Neural progenitor cell (in vitro differentiated cells): ENCODE measurements around the gene UNC5A. TPM values are rescaled to one million over a fixed set of nuclear protein-coding genes. Genes with fewer than 3 reads are reported as not detected.

Source experiments
- DNase-seq: peaks from one replicate; pipeline ENCODE4 v3.0.0-alpha.2; 2016; ENCODE audit warnings: low spot score
- H2AFZ ChIP-seq: fragments of 200-600 bp; sonication (generic); replicated peaks from 2 replicates; pipeline ENCODE4 v1.6.1; 2016; ENCODE audit warnings: antibody characterized with exemption
- H3F3A ChIP-seq: fragments of 200-600 bp; sonication (generic); 2 replicates; pipeline ENCODE4 v1.6.1; 2016; ENCODE audit warnings: antibody characterized with exemption, low read depth
- H3K27ac ChIP-seq: fragments of 200-600 bp; sonication (generic); 2 replicates; pipeline ENCODE4 v1.5.1; 2016; ENCODE audit warnings: mild to moderate bottlenecking
- H3K27me3 ChIP-seq: fragments of 200-600 bp; sonication (generic); 2 replicates; pipeline ENCODE4 v1.6.1; 2016; ENCODE audit warnings: mild to moderate bottlenecking, moderate library complexity
- H3K36me3 ChIP-seq: fragments of 200-600 bp; sonication (generic); 2 replicates; pipeline ENCODE4 v1.5.1; 2016
- H3K4me1 ChIP-seq: fragments of 200-600 bp; sonication (generic); 2 replicates; pipeline ENCODE4 v1.6.1; 2016; ENCODE audit warnings: mixed run types
- H3K4me2 ChIP-seq: fragments of 200-600 bp; sonication (generic); 2 replicates; pipeline ENCODE4 v1.6.1; 2016
- H3K4me3 ChIP-seq: fragments of 200-600 bp; sonication (generic); 2 replicates; pipeline ENCODE4 v1.5.1; 2016
- H3K79me2 ChIP-seq: fragments of 200-600 bp; sonication (generic); 2 replicates; pipeline ENCODE4 v1.6.1; 2016; ENCODE audit warnings: low read depth
- H3K9ac ChIP-seq: fragments of 200-600 bp; sonication (generic); 2 replicates; pipeline ENCODE4 v1.6.1; 2016
- H3K9me3 ChIP-seq: fragments of 200-600 bp; sonication (generic); 2 replicates; pipeline ENCODE4 v1.5.1; 2016; ENCODE audit warnings: low read depth
- H4K20me1 ChIP-seq: fragments of 200-600 bp; sonication (generic); 2 replicates; pipeline ENCODE4 v1.6.1; 2016; ENCODE audit warnings: low read depth
- H3K27ac Mint-ChIP-seq: 3 replicates; pipeline ENCODE4 v1.8.0; 2021; ENCODE audit warnings: mixed read lengths
- H3K27me3 Mint-ChIP-seq: 2 replicates; pipeline ENCODE4 v1.8.0; 2022; ENCODE audit warnings: low read depth, mild to moderate bottlenecking, inconsistent platforms, moderate library complexity, mixed read lengths; ENCODE audit not compliant: insufficient read depth
- H3K36me3 Mint-ChIP-seq: 3 replicates; pipeline ENCODE4 v1.8.0; 2021; ENCODE audit warnings: mixed read lengths
- H3K4me1 Mint-ChIP-seq: 3 replicates; pipeline ENCODE4 v1.8.0; 2021; ENCODE audit warnings: mixed read lengths
- H3K4me3 Mint-ChIP-seq: 3 replicates; pipeline ENCODE4 v1.8.0; 2021; ENCODE audit warnings: mild to moderate bottlenecking, moderate library complexity, mixed read lengths
- H3K9me3 Mint-ChIP-seq: 3 replicates; pipeline ENCODE4 v1.8.0; 2020; ENCODE audit warnings: mixed read lengths
- EZH2 ChIP-seq: fragments of 200-600 bp; sonication (generic); IDR thresholded peaks from 2 replicates; pipeline ENCODE4 v1.6.1; 2017; ENCODE audit warnings: antibody characterized with exemption, mild to moderate bottlenecking, moderate library complexity
- EZH2phosphoT487 ChIP-seq: fragments of 200-600 bp; sonication (generic); IDR thresholded peaks from 2 replicates; pipeline ENCODE4 v1.6.1; 2017; ENCODE audit warnings: antibody characterized with exemption
- total RNA-seq: library from RNA; depleted of rRNA; stranded (reverse); fragments of >200 nt; gene quantifications from 2 replicates; pipeline ENCODE4 v1.2.3, GENCODE V29; 2015; ENCODE audit warnings: low replicate concordance
- TF ChIP-seq, protein P1 (sequence below): fragments of 200-600 bp; sonication (generic); IDR thresholded peaks from 2 replicates; pipeline ENCODE4 v1.5.1; 2017; ENCODE audit warnings: antibody characterized with exemption, mild to moderate bottlenecking

Gene UNC5A
- total RNA-seq, 1 donor from 2014 or later = 1.2 TPM

DNA sequence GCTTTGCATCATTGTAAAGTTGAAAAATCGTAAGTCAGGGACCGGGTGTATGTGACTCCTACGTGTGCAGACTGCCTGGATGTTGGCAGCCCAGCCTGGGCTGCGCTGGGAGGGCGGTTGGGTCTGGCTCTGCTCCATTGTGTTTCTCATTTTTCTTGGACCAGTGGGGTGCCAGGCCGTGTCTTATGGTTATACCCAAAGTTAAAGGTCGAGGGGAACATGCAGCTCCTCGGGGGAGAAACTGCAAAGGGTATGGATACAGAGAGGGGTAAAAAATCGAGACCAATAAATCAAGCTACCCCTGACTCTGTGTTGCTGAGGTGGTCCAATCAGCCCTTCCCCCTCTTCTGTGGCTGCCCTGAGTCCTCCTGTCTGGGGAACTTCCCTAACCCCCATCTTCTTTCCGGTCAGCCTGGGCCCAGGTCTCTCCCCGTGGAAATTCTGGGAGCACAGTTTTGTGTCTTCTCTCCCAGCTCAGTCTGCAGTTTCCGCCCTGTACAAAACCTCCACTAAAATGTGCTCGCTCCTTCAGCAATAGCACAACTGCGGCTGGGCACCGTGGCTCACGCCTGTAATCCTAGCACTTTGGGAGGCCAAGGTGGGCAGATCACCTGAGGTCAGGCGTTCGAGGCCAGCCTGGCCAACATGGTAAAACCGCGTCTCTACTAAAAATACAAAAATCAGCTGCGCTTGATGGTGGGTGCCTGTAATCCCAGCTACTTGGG is 34.1 kb upstream of the UNC5A start:
- Histone ChIP-seq H3K4me1 (no peaks in the 10 kb centered on the region), H3K36me3 (no peaks in the 10 kb centered on the region), H3K4me2 (no peak overlapping the region), H4K20me1 (no peaks in the 10 kb centered on the region), H2AFZ (no peak overlapping the region), H3K27me3 (no peaks in the 10 kb centered on the region), H3F3A (no peaks in the 10 kb centered on the region), H3K4me3 (no peak overlapping the region), H3K9ac (no peak overlapping the region), H3K27ac (no peak overlapping the region), H3K79me2 (no peaks in the 10 kb centered on the region), H3K9me3 (no peaks in the 10 kb centered on the region)
- Mint-ChIP-seq H3K36me3 (no peaks in the 10 kb centered on the region), H3K4me1 (peaks cover 26% of the 10 kb centered on the region), H3K9me3 (peaks cover 2% of the 10 kb centered on the region), H3K27me3 (peaks cover 18% of the 10 kb centered on the region), H3K27ac (peak overlapping the region; percentile 37), H3K4me3 (no peak overlapping the region)
- TF ChIP-seq, protein P1, sequence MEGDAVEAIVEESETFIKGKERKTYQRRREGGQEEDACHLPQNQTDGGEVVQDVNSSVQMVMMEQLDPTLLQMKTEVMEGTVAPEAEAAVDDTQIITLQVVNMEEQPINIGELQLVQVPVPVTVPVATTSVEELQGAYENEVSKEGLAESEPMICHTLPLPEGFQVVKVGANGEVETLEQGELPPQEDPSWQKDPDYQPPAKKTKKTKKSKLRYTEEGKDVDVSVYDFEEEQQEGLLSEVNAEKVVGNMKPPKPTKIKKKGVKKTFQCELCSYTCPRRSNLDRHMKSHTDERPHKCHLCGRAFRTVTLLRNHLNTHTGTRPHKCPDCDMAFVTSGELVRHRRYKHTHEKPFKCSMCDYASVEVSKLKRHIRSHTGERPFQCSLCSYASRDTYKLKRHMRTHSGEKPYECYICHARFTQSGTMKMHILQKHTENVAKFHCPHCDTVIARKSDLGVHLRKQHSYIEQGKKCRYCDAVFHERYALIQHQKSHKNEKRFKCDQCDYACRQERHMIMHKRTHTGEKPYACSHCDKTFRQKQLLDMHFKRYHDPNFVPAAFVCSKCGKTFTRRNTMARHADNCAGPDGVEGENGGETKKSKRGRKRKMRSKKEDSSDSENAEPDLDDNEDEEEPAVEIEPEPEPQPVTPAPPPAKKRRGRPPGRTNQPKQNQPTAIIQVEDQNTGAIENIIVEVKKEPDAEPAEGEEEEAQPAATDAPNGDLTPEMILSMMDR = no peak
- TF ChIP-seq EZH2 (no peak), EZH2phosphoT487 (no peak)
- DNase-seq = no peak

DNA sequence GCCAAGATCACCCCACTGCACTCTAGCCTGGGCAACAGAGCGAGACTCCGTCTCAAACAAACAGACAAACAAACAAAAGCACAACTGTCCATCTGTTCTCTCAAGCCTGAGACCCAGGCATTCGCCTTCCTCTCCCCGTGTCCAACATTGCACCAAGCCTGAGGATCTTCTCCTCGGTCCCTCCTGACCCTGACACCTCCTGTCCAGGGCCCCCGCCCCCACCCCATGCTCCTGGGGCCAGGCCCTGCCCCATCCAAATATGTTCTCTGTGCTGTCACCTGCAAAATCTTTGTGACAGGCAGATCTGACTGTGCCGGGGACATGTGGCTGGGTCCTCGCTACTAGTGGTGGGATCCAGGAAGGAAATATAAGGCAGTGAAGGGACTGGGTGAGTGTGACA is 33.4 kb upstream of the UNC5A start:
- H3K9ac ChIP-seq = no peak overlapping the region
- no peaks in the 10 kb centered on the region for H3K9me3 ChIP-seq
- H3K36me3 Mint-ChIP-seq = no peaks in the 10 kb centered on the region
- peaks cover 19% of the 10 kb centered on the region for H3K27me3 Mint-ChIP-seq
- no peak overlapping the region for H3K4me2 ChIP-seq
- H2AFZ ChIP-seq = no peak overlapping the region
- no peak overlapping the region for H3K4me3 ChIP-seq
- H3F3A ChIP-seq = no peaks in the 10 kb centered on the region
- no peaks in the 10 kb centered on the region for H3K36me3 ChIP-seq
- no peak overlapping the region for H3K27ac ChIP-seq
- DNase-seq = no peak
- H4K20me1 ChIP-seq = no peaks in the 10 kb centered on the region
- H3K27me3 ChIP-seq = no peaks in the 10 kb centered on the region
- H3K27ac Mint-ChIP-seq = no peak overlapping the region
- TF ChIP-seq EZH2phosphoT487 (no peak), EZH2 (no peak)
- TF ChIP-seq, protein P1 = no peak
- H3K4me3 Mint-ChIP-seq = no peak overlapping the region
- no peaks in the 10 kb centered on the region for H3K4me1 ChIP-seq
- H3K4me1 Mint-ChIP-seq = peaks cover 28% of the 10 kb centered on the region
- H3K9me3 Mint-ChIP-seq = peaks cover 2% of the 10 kb centered on the region
- no peaks in the 10 kb centered on the region for H3K79me2 ChIP-seq

GRCh38 chr5:176778921-176779465 is 31.4 kb upstream of the UNC5A start:
- H3K4me3 Mint-ChIP-seq = no peak overlapping the region
- Histone ChIP-seq H3K79me2 (no peaks in the 10 kb centered on the region), H3K4me2 (no peak overlapping the region), H3F3A (no peaks in the 10 kb centered on the region), H3K4me3 (no peak overlapping the region), H4K20me1 (no peaks in the 10 kb centered on the region), H2AFZ (no peak overlapping the region), H3K4me1 (no peaks in the 10 kb centered on the region), H3K36me3 (no peaks in the 10 kb centered on the region), H3K27ac (no peak overlapping the region), H3K9me3 (no peaks in the 10 kb centered on the region), H3K27me3 (no peaks in the 10 kb centered on the region), H3K9ac (no peak overlapping the region)
- H3K36me3 Mint-ChIP-seq = no peaks in the 10 kb centered on the region
- H3K9me3 Mint-ChIP-seq = peaks cover 2% of the 10 kb centered on the region
- H3K27ac Mint-ChIP-seq = no peak overlapping the region
- peaks cover 32% of the 10 kb centered on the region for H3K4me1 Mint-ChIP-seq
- no peak for DNase-seq
- H3K27me3 Mint-ChIP-seq = peaks cover 16% of the 10 kb centered on the region
- TF ChIP-seq, protein P1 = no peak
- TF ChIP-seq EZH2 (no peak), EZH2phosphoT487 (no peak)
